H1 (cell line): ENCODE data around the gene MORN5. TPM values are rescaled to one million over a fixed set of nuclear protein-coding genes. Genes with fewer than 3 reads are reported as not detected.
A peak's percentile ranks its signal among the peaks of the same experiment; 100 is the strongest.

Experiments
- CTCF ChIA-PET: fragments of 300-600 bp; sonication (Branson Sonifier 250); formaldehyde crosslinking; loops from one replicate; lab custom pipeline; 2021; ENCODE audit not compliant: partially characterized antibody; lab: Charles Lee
- POLR2A ChIA-PET: fragments of 300-600 bp; sonication (Branson Sonifier 250); formaldehyde crosslinking; loops from one replicate; lab custom pipeline; 2021; ENCODE audit warnings: inconsistent platforms; ENCODE audit not compliant: partially characterized antibody; lab: Charles Lee
- DNase-seq, 2 experiments: peaks; one replicate each; pipeline versions ENCODE4 v3.0.0 to v3.0.0-alpha.2; 2010 to 2022; ENCODE audit warnings: low spot score in 2 of 2, low read depth in 1 of 2, mixed read lengths in 1 of 2
- FAIRE-seq: peaks from 2 replicates; lab custom pipeline; 2011; peaks lifted over from hg19 to GRCh38; lab: Jason Lieb, UNC
- H2AFZ ChIP-seq: 2 replicates; pipeline ENCODE4 v1.8.1; 2012; ENCODE audit warnings: low read length, inconsistent platforms
- H2AK5ac ChIP-seq: 2 replicates; pipeline ENCODE4 v1.6.1; 2013; ENCODE audit warnings: low read depth, low read length
- H2BK120ac ChIP-seq: replicated peaks from 2 replicates; pipeline ENCODE3; 2013; ENCODE audit warnings: low read depth, low read length, inconsistent platforms
- H2BK12ac ChIP-seq: 2 replicates; pipeline ENCODE4 v1.6.1; 2013; ENCODE audit warnings: low read depth, low read length
- H2BK15ac ChIP-seq: 2 replicates; pipeline ENCODE4 v1.6.1; 2013; ENCODE audit warnings: low read length
- H2BK20ac ChIP-seq: 2 replicates; pipeline ENCODE4 v1.6.1; 2013; ENCODE audit warnings: low read length
- H2BK5ac ChIP-seq: 2 replicates; pipeline ENCODE4 v1.6.1; 2013; ENCODE audit warnings: low read depth, low read length
- H3K14ac ChIP-seq: 2 replicates; pipeline ENCODE4 v1.6.1; 2013; ENCODE audit warnings: inconsistent platforms; ENCODE audit not compliant: insufficient read length
- H3K18ac ChIP-seq: 2 replicates; pipeline ENCODE4 v1.6.1; 2013; ENCODE audit warnings: low read length; ENCODE audit errors: extremely low read depth
- H3K23ac ChIP-seq: 2 replicates; pipeline ENCODE4 v1.6.1; 2013; ENCODE audit warnings: inconsistent platforms; ENCODE audit not compliant: insufficient read length
- H3K23me2 ChIP-seq: 2 replicates; pipeline ENCODE4 v1.6.1; 2013; ENCODE audit warnings: low read depth, low read length
- H3K27ac ChIP-seq: 2 replicates; pipeline ENCODE4 v1.6.1; 2011; ENCODE audit warnings: low read depth, low read length, inconsistent platforms
- H3K27me3 ChIP-seq, 4 experiments: replicated peaks in 1 of 4; 1 replicate in 1 of 4; 2 replicates in 3 of 4; pipeline versions ENCODE4 v1.6.1 to v1.8.1; 2011 to 2013; ENCODE audit warnings: low read length in 3 of 4, mild to moderate bottlenecking in 3 of 4, inconsistent platforms in 2 of 4, mixed read lengths in 2 of 4, moderate library complexity in 1 of 4; ENCODE audit not compliant: control insufficient read depth in 3 of 4, insufficient read depth in 3 of 4; ENCODE audit errors: extremely low read depth in 1 of 4
- H3K36me3 ChIP-seq, 4 experiments: 2 replicates each; pipeline versions ENCODE4 v1.6.1 to v1.8.1; 2011 to 2013; ENCODE audit warnings: mild to moderate bottlenecking in 4 of 4, low read length in 3 of 4, moderate library complexity in 2 of 4, control low read depth in 1 of 4, inconsistent platforms in 1 of 4; ENCODE audit not compliant: insufficient read depth in 4 of 4, control insufficient read depth in 2 of 4
- H3K4ac ChIP-seq: replicated peaks from 2 replicates; pipeline ENCODE3; 2013; ENCODE audit warnings: low read length, low read depth, mixed read lengths, inconsistent platforms; ENCODE audit not compliant: insufficient read length
- H3K4me1 ChIP-seq, 4 experiments: replicated peaks in 1 of 4; 1 replicate in 1 of 4; 2 replicates in 3 of 4; pipeline versions ENCODE4 v1.6.1 to v1.8.1; 2011 to 2013; ENCODE audit warnings: low read length in 3 of 4, inconsistent platforms in 2 of 4, mixed read lengths in 1 of 4; ENCODE audit not compliant: insufficient read depth in 4 of 4, control insufficient read depth in 3 of 4
- H3K4me2 ChIP-seq, 2 experiments: 2 replicates each; pipeline versions ENCODE4 v1.6.1 to v1.8.1; 2011 to 2013; ENCODE audit warnings: low read depth in 2 of 2, low read length in 2 of 2, control low read depth in 1 of 2, inconsistent platforms in 1 of 2, mild to moderate bottlenecking in 1 of 2; ENCODE audit not compliant: insufficient read depth in 1 of 2
- H3K4me3 ChIP-seq, 4 experiments: fragments of 200-600, 300-600 bp in 1 of 4; sonication (generic), shearing (Covaris generic), sonication (Bioruptor Twin) in 1 of 4; 2 replicates each; pipeline versions ENCODE4 v1.5.1 to v1.8.1; 2011 to 2016; ENCODE audit warnings: low read length in 4 of 4, low read depth in 3 of 4, control low read depth in 2 of 4, inconsistent platforms in 2 of 4, mild to moderate bottlenecking in 2 of 4, mixed read lengths in 1 of 4, moderate library complexity in 1 of 4; ENCODE audit not compliant: insufficient read depth in 2 of 4; ENCODE audit errors: extremely low read depth in 1 of 4
- H3K56ac ChIP-seq: replicated peaks from 2 replicates; pipeline ENCODE3; 2013; ENCODE audit warnings: low read depth, mild to moderate bottlenecking, mixed read lengths, low read length, inconsistent platforms; ENCODE audit not compliant: insufficient read length
- H3K79me1 ChIP-seq: 2 replicates; pipeline ENCODE4 v1.6.1; 2013; ENCODE audit warnings: low read depth, low read length, control low read depth
- H3K79me2 ChIP-seq, 2 experiments: 2 replicates each; pipeline versions ENCODE4 v1.6.1 to v1.8.1; 2012 to 2013; ENCODE audit warnings: low read length in 2 of 2, mild to moderate bottlenecking in 2 of 2, inconsistent platforms in 1 of 2; ENCODE audit not compliant: insufficient read depth in 2 of 2, control insufficient read depth in 1 of 2
- H3K9ac ChIP-seq, 4 experiments: replicated peaks in 1 of 4; 1 replicate in 1 of 4; 2 replicates in 3 of 4; pipeline versions ENCODE4 v1.6.1 to v1.8.1; 2011 to 2013; ENCODE audit warnings: low read depth in 3 of 4, low read length in 3 of 4, control low read depth in 2 of 4, mild to moderate bottlenecking in 2 of 4, moderate library complexity in 2 of 4, inconsistent platforms in 1 of 4; ENCODE audit errors: extremely low read depth in 1 of 4
- H3K9me3 ChIP-seq, 2 experiments: 2 replicates each; pipeline versions ENCODE4 v1.6.1 to v1.8.1; 2012 to 2013; ENCODE audit warnings: mild to moderate bottlenecking in 2 of 2, moderate library complexity in 2 of 2, control low read depth in 1 of 2, inconsistent platforms in 1 of 2, low read depth in 1 of 2, low read length in 1 of 2, mixed read lengths in 1 of 2; ENCODE audit not compliant: insufficient read depth in 2 of 2
- H4K20me1 ChIP-seq, 2 experiments: replicated peaks in 1 of 2; 2 replicates each; pipeline versions ENCODE3 to v1.8.1; 2011 to 2013; ENCODE audit warnings: inconsistent platforms in 2 of 2, low read length in 2 of 2, mild to moderate bottlenecking in 1 of 2; ENCODE audit not compliant: insufficient read depth in 2 of 2, control insufficient read depth in 1 of 2
- H4K5ac ChIP-seq: 2 replicates; pipeline ENCODE4 v1.6.1; 2013; ENCODE audit warnings: low read length, low read depth, mixed read lengths, inconsistent platforms; ENCODE audit not compliant: insufficient read length
- H4K8ac ChIP-seq: 2 replicates; pipeline ENCODE4 v1.8.0; 2013; ENCODE audit warnings: mild to moderate bottlenecking, moderate library complexity, low read length, inconsistent platforms; ENCODE audit not compliant: insufficient read depth; ENCODE audit errors: extremely low read depth
- H4K91ac ChIP-seq: replicated peaks from 2 replicates; pipeline ENCODE3; 2013; ENCODE audit warnings: low read length, mixed read lengths, inconsistent platforms; ENCODE audit not compliant: insufficient read length
- ASH2L ChIP-seq: fragments of 200-600, 300-600 bp; sonication (generic); IDR thresholded peaks from one replicate; pipeline ENCODE4 v1.7.1; 2017; ENCODE audit warnings: low read length
- BCL11A ChIP-seq, 2 experiments: IDR thresholded peaks; one replicate each; pipeline ENCODE4 v1.6.1; 2011; ENCODE audit warnings: low read depth in 2 of 2, low read length in 2 of 2, mild to moderate bottlenecking in 2 of 2
- CTBP2 ChIP-seq: IDR thresholded peaks from 2 replicates; pipeline ENCODE4 v1.7.0; 2011; ENCODE audit warnings: borderline replicate concordance, mild to moderate bottlenecking, moderate library complexity, mixed read lengths, low read length; ENCODE audit not compliant: insufficient read depth, insufficient read length
- EP300 ChIP-seq, 2 experiments: IDR thresholded peaks; 1 replicate in 1 of 2; 2 replicates in 1 of 2; pipeline ENCODE4 v1.6.1; 2011 to 2012; ENCODE audit warnings: low read depth in 2 of 2, low read length in 2 of 2, mild to moderate bottlenecking in 2 of 2, borderline replicate concordance in 1 of 2, inconsistent platforms in 1 of 2, moderate library complexity in 1 of 2
- GTF2F1 ChIP-seq: IDR thresholded peaks from 2 replicates; pipeline ENCODE4 v1.6.1; 2012; ENCODE audit warnings: low read depth, low read length, improper control_type of control experiment, borderline replicate concordance
- HDAC6 ChIP-seq: IDR thresholded peaks from one replicate; pipeline ENCODE4 v1.7.1; 2012; ENCODE audit warnings: low read depth, mild to moderate bottlenecking, inconsistent platforms, low read length, moderate library complexity
- JUN ChIP-seq: IDR thresholded peaks from 2 replicates; pipeline ENCODE4 v1.6.1; 2011; ENCODE audit warnings: low read depth, mild to moderate bottlenecking, improper control_type of control experiment, low read length
- KDM5A ChIP-seq: fragments of 200-600 bp; IDR thresholded peaks from 2 replicates; pipeline ENCODE4 v1.7.1; 2012; ENCODE audit warnings: mild to moderate bottlenecking, low read length, inconsistent platforms, mixed read lengths
- MAFK ChIP-seq: IDR thresholded peaks from 2 replicates; pipeline ENCODE4 v1.6.1; 2012; ENCODE audit warnings: low read depth, mild to moderate bottlenecking, improper control_type of control experiment, low read length
- NRF1 ChIP-seq: IDR thresholded peaks from 2 replicates; pipeline ENCODE4 v1.6.1; 2011; ENCODE audit warnings: mild to moderate bottlenecking, low read depth, low read length, improper control_type of control experiment
- POLR2A ChIP-seq, 2 experiments: IDR thresholded peaks; 1 replicate in 1 of 2; 2 replicates in 1 of 2; pipeline ENCODE4 v1.6.1; 2011; ENCODE audit warnings: low read depth in 2 of 2, low read length in 2 of 2, mild to moderate bottlenecking in 2 of 2; ENCODE audit errors: control extremely low read depth in 1 of 2
- WGBS, 2 experiments: shearing (Covaris generic) in 1 of 2; methylation state at CpG; one replicate each; pipeline versions ENCODE4 v1.1.6 to v1.1.7; 2013 to 2015; ENCODE audit warnings: low lambda C conversion rate in 2 of 2, mixed read lengths in 2 of 2, inconsistent platforms in 1 of 2, low coverage in 1 of 2, missing lambda C conversion rate in 1 of 2; ENCODE audit not compliant: insufficient replicate concordance in 2 of 2, insufficient coverage in 1 of 2, insufficient read length in 1 of 2; ENCODE audit errors: extremely low coverage in 1 of 2, missing lambda C conversion rate in 1 of 2; 5-methylcytosine and 5-hydroxymethylcytosine counted together
- polyA plus RNA-seq, 7 experiments: library from polyadenylated mRNA; depleted of rRNA in 3 of 7; stranded (reverse) in 5 of 7; unstranded in 2 of 7; fragments of >200 nt in 5 of 7; fragments of 200-250 nt in 2 of 7; gene quantifications; 1 replicate in 5 of 7; 2 replicates in 1 of 7; 4 replicates in 1 of 7; pipeline versions ENCODE4 v1.2.1 to v1.2.3, GENCODE V29; 2011 to 2013; ENCODE audit warnings: missing spikeins in 2 of 7, mixed read lengths in 2 of 7
- total RNA-seq: library from RNA; stranded (reverse); fragmentation: NEBNext Ultra II Directional; extraction: Animal tissue kit (Norgen Biotek cat#: 25700); gene quantifications from 2 replicates; pipeline ENCODE4 v1.2.1, GENCODE V29; 2021

The MORN5 gene
- total and polyA plus RNA-seq, 2 of the 8 experiments (the other 6 are each of a cell fraction or from before 2014, with no cell fraction given): not detected

- Histone ChIP-seq H4K5ac (no peak overlapping the region), H3K79me2 (no peaks in the 10 kb centered on the region), H2BK120ac (no peak overlapping the region), H3K14ac (no peak overlapping the region), H2BK20ac (no peak overlapping the region), H3K9me3 (peaks cover 0 to 3% of the 10 kb centered on the region in 2 experiments; a peak in 1 of 4 replicates), H3K79me1 (no peaks in the 10 kb centered on the region; the same call in 1 of the 2 replicates), H4K8ac (no peak overlapping the region), H2AK5ac (no peak overlapping the region), H3K36me3 (no peaks in the 10 kb centered on the region), H3K4me1 (peaks cover 0 to 10% (median 7%) of the 10 kb centered on the region in 4 experiments; a peak in 5 of 7 replicates), H3K9ac (no peak overlapping the region), H4K20me1 (peaks cover 3 to 5% of the 10 kb centered on the region in 2 experiments), H3K23ac (no peak overlapping the region), H3K56ac (no peak overlapping the region), H2AFZ (no peak overlapping the region), H3K4me2 (peak overlapping the region in 1 of 2 experiments; percentile 79; a peak in 1 of 4 replicates), H3K27me3 (peaks cover 40 to 60% (median 56%) of the 10 kb centered on the region in 4 experiments), H3K23me2 (peaks cover 7% of the 10 kb centered on the region; the same call in 1 of the 2 replicates), H2BK12ac (peak overlapping the region; percentile 75; the same call in 1 of the 2 replicates), H2BK15ac (peak overlapping the region; percentile 75; the same call in 1 of the 2 replicates), H2BK5ac (no peak overlapping the region), H3K4me3 (no peak overlapping the region), H4K91ac (no peak overlapping the region), H3K4ac (no peak overlapping the region), H3K18ac (no peak overlapping the region), H3K27ac (no peak overlapping the region)
- no peak for FAIRE-seq
- no peak for DNase-seq
- ChIA-PET POLR2A (no interaction called here), CTCF (interaction anchor here (0.6 to 8.0 kb wide), 6 partner anchors 47 to 115 kb away, joined by 3 to 43 read pairs (median 3); partner anchors contain the start of genes MORN5 and NDUFA8)
- WGBS, 2 experiments: 85% methylated on average over 7 of the region's 7 CpGs; no CpG with 5 or more reads in 1 of the 2 experiments
- no peak for TF ChIP-seq MAFK
- TF ChIP-seq ASH2L: no peak
- TF ChIP-seq BCL11A (IDR thresholded peaks at IDR 0.05; ENCODE audit: low read depth in 2 of 2, low read length in 2 of 2): no peak
- TF ChIP-seq KDM5A: no peak
- TF ChIP-seq CTBP2: no peak
- TF ChIP-seq HDAC6: no peak
- TF ChIP-seq EP300 (IDR thresholded peaks at IDR 0.05; ENCODE audit: borderline replicate concordance in 1 of 2, low read depth in 2 of 2, low read length in 2 of 2): no peak
- no peak for TF ChIP-seq GTF2F1
- no peak for TF ChIP-seq JUN
- no peak for TF ChIP-seq NRF1
- TF ChIP-seq POLR2A (IDR thresholded peaks at IDR 0.05; ENCODE audit: control extremely low read depth in 1 of 2, low read depth in 2 of 2, low read length in 2 of 2): no peak
Observed at GRCh38 chr9:122212473-122213004, 52.8 kb downstream of the MORN5 start.
